Neutrophil (primary cell): ENCODE results near the gene TMEM175.

Source experiments
- H3K27ac ChIP-seq: fragments of 200-600 bp; sonication (generic); 2 replicates; pipeline ENCODE4 v1.5.1; 2016; ENCODE audit warnings: mild to moderate bottlenecking, moderate library complexity
- H3K27me3 ChIP-seq: fragments of 200-600 bp; sonication (generic); 2 replicates; pipeline ENCODE4 v1.6.0; 2016; ENCODE audit warnings: mild to moderate bottlenecking
- H3K36me3 ChIP-seq: fragments of 200-600 bp; sonication (generic); 2 replicates; pipeline ENCODE4 v1.5.1; 2017
- H3K4me1 ChIP-seq, 2 experiments: fragments of 200-600 bp in 1 of 2; sonication (generic) in 1 of 2; 1 replicate in 1 of 2; 2 replicates in 1 of 2; pipeline versions ENCODE4 v1.5.1 to v1.6.1; 2013 to 2016; ENCODE audit warnings: low read depth in 1 of 2, low read length in 1 of 2, mild to moderate bottlenecking in 1 of 2, moderate library complexity in 1 of 2; ENCODE audit not compliant: control insufficient read depth in 1 of 2, insufficient read depth in 1 of 2
- H3K4me3 ChIP-seq, 2 experiments: fragments of 200-600 bp in 1 of 2; sonication (generic) in 1 of 2; 1 replicate in 1 of 2; 2 replicates in 1 of 2; pipeline ENCODE4 v1.5.1; 2013 to 2016; ENCODE audit warnings: low read depth in 1 of 2, low read length in 1 of 2, mild to moderate bottlenecking in 1 of 2, moderate library complexity in 1 of 2
- H3K9me3 ChIP-seq: fragments of 200-600 bp; sonication (generic); 2 replicates; pipeline ENCODE4 v1.5.1; 2016
- CTCF ChIP-seq: fragments of 200-600 bp; sonication (generic); IDR thresholded peaks from 2 replicates; pipeline ENCODE4 v1.5.1; 2016; ENCODE audit warnings: antibody characterized with exemption

Gene TMEM175

GRCh38 chr4:987624-988513 is 55.6 kb downstream of the TMEM175 start:
- TF ChIP-seq CTCF = no peak
- H3K36me3 ChIP-seq = no peaks in the 10 kb centered on the region
- peaks cover 10% of the 10 kb centered on the region for H3K27me3 ChIP-seq
- H3K4me1 ChIP-seq = peaks cover 19 to 24% of the 10 kb centered on the region in 2 experiments
- H3K27ac ChIP-seq = no peak overlapping the region
- H3K9me3 ChIP-seq = no peaks in the 10 kb centered on the region
- peak overlapping the region; percentile 61 to 73 for H3K4me3 ChIP-seq

- H3K27ac ChIP-seq = no peak overlapping the region
- H3K4me3 ChIP-seq = no peak overlapping the region
- peaks cover 10% of the 10 kb centered on the region for H3K27me3 ChIP-seq
- peaks cover 19 to 24% of the 10 kb centered on the region in 2 experiments for H3K4me1 ChIP-seq
- no peaks in the 10 kb centered on the region for H3K9me3 ChIP-seq
- no peaks in the 10 kb centered on the region for H3K36me3 ChIP-seq
- TF ChIP-seq CTCF = no peak
Measured at GRCh38 chr4:988726-989721, 56.8 kb downstream of the TMEM175 start.

- H3K4me1 ChIP-seq = peaks cover 17 to 21% of the 10 kb centered on the region in 2 experiments
- H3K36me3 ChIP-seq = no peaks in the 10 kb centered on the region
- no peak for TF ChIP-seq CTCF
Measured at GRCh38 chr4:989722-990471, 57.6 kb downstream of the TMEM175 start.

GRCh38 chr4:990746-991367 is 58.6 kb downstream of the TMEM175 start:
- Histone ChIP-seq H3K4me3 (no peak overlapping the region), H3K27ac (no peak overlapping the region), H3K36me3 (no peaks in the 10 kb centered on the region), H3K27me3 (peaks cover 10% of the 10 kb centered on the region), H3K9me3 (no peaks in the 10 kb centered on the region), H3K4me1 (peaks cover 12 to 17% of the 10 kb centered on the region in 2 experiments)
- TF ChIP-seq CTCF = no peak

More at GRCh38 chr4:989722-990471, 57.6 kb downstream of the TMEM175 start:
- Histone ChIP-seq H3K4me3 (no peak overlapping the region), H3K9me3 (no peaks in the 10 kb centered on the region), H3K27me3 (peaks cover 7% of the 10 kb centered on the region), H3K27ac (no peak overlapping the region)
